Left lobe of liver (tissue), 1 donor: ENCODE data around the gene GRID1. TPM values are rescaled to one million over a fixed set of nuclear protein-coding genes. Genes with fewer than 3 reads are reported as not detected.

Source experiments
- total RNA-seq: library from RNA; stranded (reverse); gene quantifications from one replicate; pipeline ENCODE4 v1.2.1, GENCODE V29; 2021
- donor health status: DM: no; HTN: yes; CAD: no.

GRID1 gene
- total RNA-seq, 1 donor from 2014 or later, result 0.58 TPM

Other genes with a start within 250 kb of the GRID1 start
- 14.3 TPM for gene WAPL, start 155.0 kb upstream of the GRID1 start, total RNA-seq